OCI-LY7 (cell line): ENCODE results near the gene CCDC17. TPM values are rescaled to one million over a fixed set of nuclear protein-coding genes. Genes with fewer than 3 reads are reported as not detected.
A peak's percentile ranks its signal among the peaks of the same experiment; 100 is the strongest.

Experiments
- BruUV-seq: library from RNA; stranded (reverse); fragments of 400-500 nt; replicated peaks from 2 replicates; lab custom pipeline; 2021; lab: Mats Ljungman, UMichigan
- CTCF ChIA-PET: fragments of 300-600 bp; sonication (Branson Sonifier 250); formaldehyde crosslinking; loops from one replicate; lab custom pipeline; 2022; ENCODE audit warnings: antibody characterized with exemption; ENCODE audit not compliant: unreplicated experiment; lab: Charles Lee
- POLR2A ChIA-PET: fragments of 300-600 bp; sonication (Branson Sonifier 250); formaldehyde crosslinking; loops from one replicate; lab custom pipeline; 2022; ENCODE audit warnings: antibody characterized with exemption; lab: Charles Lee
- DNase-seq: peaks from one replicate; pipeline ENCODE4 v3.0.0-alpha.2; 2015; ENCODE audit warnings: low spot score
- H2AFZ ChIP-seq: fragments of 200-600 bp; sonication (generic), shearing (Covaris generic); 2 replicates; pipeline ENCODE4 v1.6.1; 2014; ENCODE audit warnings: mild to moderate bottlenecking, antibody characterized with exemption, low read length, moderate library complexity
- H3K27ac ChIP-seq: fragments of 200-600 bp; sonication (generic); 2 replicates; pipeline ENCODE4 v1.5.1; 2014; ENCODE audit warnings: mixed run types, low read depth, mild to moderate bottlenecking, moderate library complexity, low read length, inconsistent platforms; ENCODE audit not compliant: poor library complexity, severe bottlenecking
- H3K36me3 ChIP-seq: fragments of 200-600 bp; sonication (generic); 2 replicates; pipeline ENCODE4 v1.6.1; 2014; ENCODE audit warnings: mild to moderate bottlenecking, antibody characterized with exemption, low read length, moderate library complexity, mixed read lengths; ENCODE audit not compliant: insufficient read depth
- H3K4me1 ChIP-seq: fragments of 200-600 bp; sonication (generic); 2 replicates; pipeline ENCODE4 v1.5.1; 2014; ENCODE audit warnings: mild to moderate bottlenecking, low read length; ENCODE audit not compliant: insufficient read depth, poor library complexity, severe bottlenecking
- H3K4me2 ChIP-seq: fragments of 200-600 bp; sonication (generic); 2 replicates; pipeline ENCODE4 v1.6.1; 2014; ENCODE audit warnings: mild to moderate bottlenecking, low read length
- H3K4me3 ChIP-seq: fragments of 200-600 bp; sonication (generic); 2 replicates; pipeline ENCODE4 v1.5.1; 2014; ENCODE audit warnings: mild to moderate bottlenecking, low read depth, low read length; ENCODE audit not compliant: poor library complexity, severe bottlenecking
- H3K79me2 ChIP-seq: fragments of 200-600 bp; sonication (generic); 2 replicates; pipeline ENCODE4 v1.6.1; 2016; ENCODE audit warnings: low read depth, mild to moderate bottlenecking, low read length, moderate library complexity, mixed read lengths; ENCODE audit not compliant: insufficient read depth
- H3K9me2 ChIP-seq: fragments of 200-600 bp; sonication (generic); 2 replicates; pipeline ENCODE4 v1.6.1; 2016; ENCODE audit warnings: mild to moderate bottlenecking, low read length, mixed read lengths; ENCODE audit not compliant: insufficient read depth
- H3K9me3 ChIP-seq: fragments of 200-600 bp; sonication (generic); 2 replicates; pipeline ENCODE4 v1.6.1; 2014; ENCODE audit warnings: mild to moderate bottlenecking, mixed run types, low read length, mixed read lengths
- H4K20me1 ChIP-seq: fragments of 200-600 bp; sonication (generic); 2 replicates; pipeline ENCODE4 v1.6.1; 2014; ENCODE audit warnings: mild to moderate bottlenecking, antibody characterized with exemption, low read length, moderate library complexity, mixed read lengths; ENCODE audit not compliant: insufficient read depth
- EZH2phosphoT487 ChIP-seq: fragments of 200-600 bp; sonication (generic); IDR thresholded peaks from 2 replicates; pipeline ENCODE4 v1.6.1; 2018; ENCODE audit warnings: low read depth, borderline replicate concordance, mild to moderate bottlenecking, mixed run types, antibody characterized with exemption, low read length, moderate library complexity, mixed read lengths
- intact Hi-C: fragments of 100-400 bp; cut with micrococcal nuclease; formaldehyde crosslinking; loops from one replicate; pipeline ENCODE4 v1.10.0; 2022; ENCODE audit not compliant: unreplicated experiment
- total RNA-seq, 2 experiments: library from RNA; depleted of rRNA in 1 of 2; stranded (reverse); fragments of >200 nt in 1 of 2; shearing (Covaris generic) in 1 of 2; gene quantifications; 2 replicates each; pipeline ENCODE4 v1.2.3, GENCODE V29; 2014 to 2022
- TF ChIP-seq, protein P1 (sequence below): fragments of 200-600 bp; sonication (generic); conservative IDR thresholded peaks from 2 replicates; pipeline ENCODE4 v1.5.1; 2014; ENCODE audit warnings: mild to moderate bottlenecking, antibody characterized with exemption, low read length, moderate library complexity, mixed read lengths

The CCDC17 gene
- total RNA-seq, 2 experiments from 2014 or later, result 3.2 to 5.0 TPM

DNA sequence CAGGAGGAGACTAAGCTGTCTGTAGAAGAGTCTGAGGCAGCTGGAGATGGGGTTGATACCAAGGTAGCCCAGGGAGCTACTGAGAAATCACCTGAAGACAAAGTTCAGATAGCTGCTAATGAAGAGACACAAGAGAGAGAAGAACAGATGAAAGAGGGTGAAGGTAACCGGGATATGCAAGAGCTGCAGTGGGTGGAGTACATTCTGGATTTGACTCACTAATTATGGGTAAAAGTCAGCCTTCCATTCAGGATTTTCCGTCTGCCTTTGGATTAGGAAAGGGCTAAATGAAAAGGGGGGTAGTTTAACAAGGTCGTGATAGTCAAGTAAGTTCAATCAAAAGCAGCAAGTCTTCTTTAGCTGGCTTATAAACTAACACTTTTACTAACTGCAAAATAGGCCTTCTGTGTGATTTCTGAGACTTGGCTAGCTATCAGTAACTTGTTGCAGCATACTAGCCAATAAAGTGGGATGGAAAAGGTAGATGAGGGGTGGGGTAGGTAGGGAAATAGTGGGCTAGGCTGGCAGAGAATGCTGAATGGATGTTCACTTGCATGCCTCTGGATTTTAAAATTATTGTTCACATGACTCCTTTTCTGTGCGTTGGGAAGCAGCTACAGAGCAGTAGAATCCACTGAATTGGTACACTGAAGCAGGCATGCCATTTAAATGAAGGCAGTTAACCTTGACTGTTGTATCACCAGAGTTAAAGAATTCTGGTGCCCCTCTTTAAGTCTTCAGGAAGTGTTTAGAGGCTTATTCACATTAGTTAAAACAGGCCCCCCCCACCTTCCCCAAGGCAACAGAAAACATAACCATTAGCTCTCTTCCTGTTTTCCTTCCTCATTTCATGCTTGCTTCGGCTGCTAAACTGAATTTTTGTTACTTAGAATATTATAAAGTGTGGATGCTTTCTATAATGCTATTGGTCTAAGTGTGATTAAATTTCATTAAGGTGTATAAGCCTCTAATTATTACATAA, 15.4 kb downstream of the CCDC17 start:
- H3K79me2 ChIP-seq, result peaks cover 34% of the 10 kb centered on the region; the same call in 1 of the 2 replicates
- TF ChIP-seq, protein P1, sequence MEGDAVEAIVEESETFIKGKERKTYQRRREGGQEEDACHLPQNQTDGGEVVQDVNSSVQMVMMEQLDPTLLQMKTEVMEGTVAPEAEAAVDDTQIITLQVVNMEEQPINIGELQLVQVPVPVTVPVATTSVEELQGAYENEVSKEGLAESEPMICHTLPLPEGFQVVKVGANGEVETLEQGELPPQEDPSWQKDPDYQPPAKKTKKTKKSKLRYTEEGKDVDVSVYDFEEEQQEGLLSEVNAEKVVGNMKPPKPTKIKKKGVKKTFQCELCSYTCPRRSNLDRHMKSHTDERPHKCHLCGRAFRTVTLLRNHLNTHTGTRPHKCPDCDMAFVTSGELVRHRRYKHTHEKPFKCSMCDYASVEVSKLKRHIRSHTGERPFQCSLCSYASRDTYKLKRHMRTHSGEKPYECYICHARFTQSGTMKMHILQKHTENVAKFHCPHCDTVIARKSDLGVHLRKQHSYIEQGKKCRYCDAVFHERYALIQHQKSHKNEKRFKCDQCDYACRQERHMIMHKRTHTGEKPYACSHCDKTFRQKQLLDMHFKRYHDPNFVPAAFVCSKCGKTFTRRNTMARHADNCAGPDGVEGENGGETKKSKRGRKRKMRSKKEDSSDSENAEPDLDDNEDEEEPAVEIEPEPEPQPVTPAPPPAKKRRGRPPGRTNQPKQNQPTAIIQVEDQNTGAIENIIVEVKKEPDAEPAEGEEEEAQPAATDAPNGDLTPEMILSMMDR, result no peak
- TF ChIP-seq EZH2phosphoT487, result no peak
- H3K9me3 ChIP-seq, result no peaks in the 10 kb centered on the region
- peaks cover 94% of the 10 kb centered on the region for H3K36me3 ChIP-seq
- peaks cover 10% of the 10 kb centered on the region; the same call in 1 of the 2 replicates for H4K20me1 ChIP-seq
- intact Hi-C loops, result no loop called here
- H3K9me2 ChIP-seq, result no peaks in the 10 kb centered on the region
- peaks cover 24% of the 10 kb centered on the region for H3K4me1 ChIP-seq
- peak; percentile 29 for DNase-seq
- no peak overlapping the region for H2AFZ ChIP-seq
- H3K4me2 ChIP-seq, result peak overlapping the region; percentile 0; the same call in 1 of the 2 replicates
- no TSS peak for BruUV-seq
- H3K4me3 ChIP-seq, result no peak overlapping the region
- CTCF ChIA-PET, result interaction anchor here (0.6 to 1.9 kb wide), 3 partner anchors 17 to 65 kb away, joined by 3 to 4 read pairs (median 3); no protein-coding TSS in a partner anchor
- POLR2A ChIA-PET, result interaction anchor here (0.5 to 1.4 kb wide), 10 partner anchors 8 to 1582 kb away, joined by 3 to 9 read pairs (median 3); partner anchors contain the start of gene NASP
- peak overlapping the region; percentile 21 for H3K27ac ChIP-seq

DNA sequence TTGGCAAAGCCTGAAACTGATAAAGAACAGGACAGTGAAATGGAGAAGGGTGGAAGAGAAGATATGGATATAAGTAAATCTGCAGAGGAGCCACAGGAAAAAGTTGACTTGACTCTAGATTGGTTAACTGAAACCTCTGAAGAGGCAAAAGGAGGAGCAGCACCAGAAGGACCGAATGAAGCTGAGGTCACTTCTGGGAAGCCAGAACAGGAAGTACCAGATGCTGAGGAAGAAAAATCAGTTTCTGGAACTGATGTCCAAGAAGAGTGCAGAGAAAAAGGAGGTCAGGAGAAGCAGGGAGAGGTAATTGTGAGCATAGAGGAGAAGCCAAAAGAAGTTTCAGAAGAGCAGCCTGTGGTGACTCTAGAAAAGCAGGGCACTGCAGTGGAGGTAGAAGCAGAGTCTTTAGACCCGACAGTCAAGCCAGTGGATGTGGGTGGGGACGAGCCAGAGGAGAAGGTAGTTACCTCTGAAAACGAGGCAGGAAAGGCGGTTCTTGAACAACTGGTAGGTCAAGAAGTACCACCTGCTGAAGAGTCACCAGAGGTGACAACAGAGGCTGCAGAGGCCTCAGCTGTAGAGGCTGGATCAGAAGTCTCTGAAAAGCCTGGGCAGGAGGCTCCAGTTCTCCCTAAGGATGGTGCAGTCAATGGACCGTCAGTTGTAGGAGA, 16.3 kb downstream of the CCDC17 start:
- Histone ChIP-seq H3K9me2 (no peaks in the 10 kb centered on the region), H3K36me3 (peaks cover 94% of the 10 kb centered on the region), H2AFZ (no peak overlapping the region), H3K27ac (no peak overlapping the region), H3K79me2 (peaks cover 43% of the 10 kb centered on the region), H3K4me3 (no peak overlapping the region), H3K4me2 (no peak overlapping the region), H4K20me1 (peaks cover 16% of the 10 kb centered on the region; the same call in 1 of the 2 replicates), H3K4me1 (peaks cover 24% of the 10 kb centered on the region), H3K9me3 (no peaks in the 10 kb centered on the region)
- ChIA-PET CTCF (interaction anchor here (0.6 to 1.9 kb wide), 2 partner anchors 16 to 25 kb away, joined by 3 to 4 read pairs; no protein-coding TSS in a partner anchor), POLR2A (interaction anchor here (0.6 to 1.1 kb wide), 4 partner anchors 11 to 1581 kb away, joined by 3 to 7 read pairs (median 3); no protein-coding TSS in a partner anchor)
- no peak for DNase-seq
- TF ChIP-seq, protein P1, result no peak
- TF ChIP-seq EZH2phosphoT487, result no peak
- TSS peak; percentile 63 for BruUV-seq
- intact Hi-C loops, result no loop called here
